ENCODE results near the gene TTK. TPM values are rescaled to one million over a fixed set of nuclear protein-coding genes. Genes with fewer than 3 reads are reported as not detected.

The TTK gene
- total RNA-seq, 2 experiments from 2014 or later: 36.7 to 40.1 TPM

- peaks cover 8% of the 10 kb centered on the region for H3K36me3 Mint-ChIP-seq
- CTCF ChIA-PET: interaction anchor here (2.3 kb wide), 1 partner anchor 52 kb away, joined by 6 read pairs; no protein-coding TSS in a partner anchor
These were observed 3.1 kb upstream of the TTK start for GRCh38 chr6:80001337-80001736.

GRCh38 chr6:80003826-80004172, 650 bp upstream of the TTK start:
- Mint-ChIP-seq H3K27me3 (peaks cover 5% of the 10 kb centered on the region), H3K9me3 (ENCODE audit: low read depth) (peaks cover 1% of the 10 kb centered on the region), H3K4me3 (peak overlapping the region; percentile 89), H3K4me1 (peaks cover 42% of the 10 kb centered on the region), H3K27ac (peak overlapping the region; percentile 96), H3K36me3 (peaks cover 22% of the 10 kb centered on the region)
- DNase-seq (peak; percentile 78), ATAC-seq (peak; percentile 34)
- CTCF ChIA-PET: interaction anchor here (0.8 to 2.5 kb wide), 3 partner anchors 9 to 57 kb away, joined by 4 to 14 read pairs (median 5); no protein-coding TSS in a partner anchor

More at GRCh38 chr6:80001337-80001736, 3.1 kb upstream of the TTK start:
- Mint-ChIP-seq H3K27ac (no peak overlapping the region), H3K9me3 (ENCODE audit: low read depth) (peaks cover 3% of the 10 kb centered on the region), H3K4me3 (no peak overlapping the region), H3K4me1 (peaks cover 28% of the 10 kb centered on the region), H3K27me3 (peaks cover 15% of the 10 kb centered on the region)
- ATAC-seq: no peak
- DNase-seq: no peak

GRCh38 chr6:80005406-80005805, 957 bp downstream of the TTK start:
- CTCF ChIA-PET: interaction anchor here (1.6 kb wide), 1 partner anchor 56 kb away, joined by 8 read pairs; no protein-coding TSS in a partner anchor
- ATAC-seq: no peak
- H3K27ac Mint-ChIP-seq: peak overlapping the region; percentile 96
- H3K4me1 Mint-ChIP-seq: peaks cover 50% of the 10 kb centered on the region
- H3K36me3 Mint-ChIP-seq: peaks cover 31% of the 10 kb centered on the region
- H3K9me3 Mint-ChIP-seq (ENCODE audit: low read depth): no peaks in the 10 kb centered on the region
- DNase-seq: no peak
- peaks cover 3% of the 10 kb centered on the region for H3K27me3 Mint-ChIP-seq
- H3K4me3 Mint-ChIP-seq: peak overlapping the region; percentile 89

- Mint-ChIP-seq H3K27me3 (no peaks in the 10 kb centered on the region), H3K4me1 (peaks cover 50% of the 10 kb centered on the region), H3K27ac (no peak overlapping the region), H3K4me3 (peak overlapping the region; percentile 13), H3K36me3 (peaks cover 37% of the 10 kb centered on the region), H3K9me3 (ENCODE audit: low read depth) (no peaks in the 10 kb centered on the region)
- DNase-seq: no peak
- CTCF ChIA-PET: interaction anchor here (1.6 kb wide), 1 partner anchor 58 kb away, joined by 8 read pairs; no protein-coding TSS in a partner anchor
- ATAC-seq: no peak
These were observed 2.1 kb downstream of the TTK start for GRCh38 chr6:80006541-80006940.

GRCh38 chr6:80009531-80009930, 5.1 kb downstream of the TTK start:
- peaks cover 36% of the 10 kb centered on the region for H3K4me1 Mint-ChIP-seq
- H3K27me3 Mint-ChIP-seq: no peaks in the 10 kb centered on the region
- CTCF ChIA-PET: interaction anchor here (0.8 to 1.5 kb wide), 2 partner anchors 63 to 97 kb away, joined by 3 to 4 read pairs; partner anchors contain the start of gene BCKDHB
- no peak for DNase-seq
- H3K9me3 Mint-ChIP-seq (ENCODE audit: low read depth): no peaks in the 10 kb centered on the region
- no peak overlapping the region for H3K4me3 Mint-ChIP-seq
- no peak overlapping the region for H3K27ac Mint-ChIP-seq
- ATAC-seq: no peak
- peaks cover 54% of the 10 kb centered on the region for H3K36me3 Mint-ChIP-seq

- H3K4me3 Mint-ChIP-seq: no peak overlapping the region
- no peaks in the 10 kb centered on the region for H3K9me3 Mint-ChIP-seq (ENCODE audit: low read depth)
- H3K27me3 Mint-ChIP-seq: no peaks in the 10 kb centered on the region
- CTCF ChIA-PET: interaction anchor here (0.8 to 1.5 kb wide), 3 partner anchors 61 to 96 kb away, joined by 3 to 4 read pairs (median 3); partner anchors contain the start of gene BCKDHB
- no peak overlapping the region for H3K27ac Mint-ChIP-seq
- H3K36me3 Mint-ChIP-seq: peaks cover 59% of the 10 kb centered on the region
- DNase-seq (no peak), ATAC-seq (no peak)
- H3K4me1 Mint-ChIP-seq: peaks cover 32% of the 10 kb centered on the region
These were observed 5.8 kb downstream of the TTK start for GRCh38 chr6:80010288-80010687.

- DNase-seq: no peak
- Mint-ChIP-seq H3K27ac (no peak overlapping the region), H3K4me1 (no peaks in the 10 kb centered on the region), H3K27me3 (no peaks in the 10 kb centered on the region), H3K4me3 (no peak overlapping the region), H3K36me3 (peaks cover 51% of the 10 kb centered on the region), H3K9me3 (ENCODE audit: low read depth) (no peaks in the 10 kb centered on the region)
- CTCF ChIA-PET: no interaction called here
- ATAC-seq: no peak
These were observed 11.5 kb downstream of the TTK start for GRCh38 chr6:80015839-80016435.

- Mint-ChIP-seq H3K4me1 (no peaks in the 10 kb centered on the region), H3K9me3 (ENCODE audit: low read depth) (no peaks in the 10 kb centered on the region), H3K36me3 (peaks cover 45% of the 10 kb centered on the region), H3K27ac (no peak overlapping the region), H3K4me3 (no peak overlapping the region), H3K27me3 (no peaks in the 10 kb centered on the region)
- CTCF ChIA-PET: interaction anchor here (0.9 kb wide), 1 partner anchor 21 kb away, joined by 3 read pairs; no protein-coding TSS in a partner anchor
- ATAC-seq (no peak), DNase-seq (no peak)
These were observed 16.1 kb downstream of the TTK start for GRCh38 chr6:80020381-80021120.

- H3K9me3 Mint-ChIP-seq (ENCODE audit: low read depth): no peaks in the 10 kb centered on the region
- CTCF ChIA-PET: interaction anchor here (1.2 kb wide), 1 partner anchor 72 kb away, joined by 3 read pairs; no protein-coding TSS in a partner anchor
- no peak overlapping the region for H3K4me3 Mint-ChIP-seq
- no peaks in the 10 kb centered on the region for H3K27me3 Mint-ChIP-seq
- peaks cover 45% of the 10 kb centered on the region for H3K36me3 Mint-ChIP-seq
- H3K4me1 Mint-ChIP-seq: no peaks in the 10 kb centered on the region
- no peak for DNase-seq
- no peak overlapping the region for H3K27ac Mint-ChIP-seq
- ATAC-seq: no peak
These were observed 16.7 kb downstream of the TTK start for GRCh38 chr6:80021131-80021530.

- peaks cover 44% of the 10 kb centered on the region for H3K36me3 Mint-ChIP-seq
- H3K4me3 Mint-ChIP-seq: no peak overlapping the region
- no peak for DNase-seq
- H3K4me1 Mint-ChIP-seq: no peaks in the 10 kb centered on the region
- H3K27me3 Mint-ChIP-seq: no peaks in the 10 kb centered on the region
- no peaks in the 10 kb centered on the region for H3K9me3 Mint-ChIP-seq (ENCODE audit: low read depth)
- no peak for ATAC-seq
- CTCF ChIA-PET: interaction anchor here (1.2 kb wide), 1 partner anchor 72 kb away, joined by 3 read pairs; no protein-coding TSS in a partner anchor
- no peak overlapping the region for H3K27ac Mint-ChIP-seq
These were observed 17.1 kb downstream of the TTK start for GRCh38 chr6:80021591-80021990.

- no peak overlapping the region for H3K27ac Mint-ChIP-seq
- H3K4me1 Mint-ChIP-seq: no peaks in the 10 kb centered on the region
- H3K36me3 Mint-ChIP-seq: peaks cover 44% of the 10 kb centered on the region
- no peaks in the 10 kb centered on the region for H3K27me3 Mint-ChIP-seq
- no peak for DNase-seq
- no peak for ATAC-seq
- H3K4me3 Mint-ChIP-seq: no peak overlapping the region
- H3K9me3 Mint-ChIP-seq (ENCODE audit: low read depth): no peaks in the 10 kb centered on the region
- CTCF ChIA-PET: no interaction called here
These were observed 18.4 kb downstream of the TTK start for GRCh38 chr6:80022803-80023202.

- Mint-ChIP-seq H3K36me3 (peaks cover 60% of the 10 kb centered on the region), H3K4me3 (no peak overlapping the region), H3K27me3 (no peaks in the 10 kb centered on the region), H3K9me3 (ENCODE audit: low read depth) (no peaks in the 10 kb centered on the region), H3K27ac (no peak overlapping the region), H3K4me1 (peaks cover 3% of the 10 kb centered on the region)
- ATAC-seq (no peak), DNase-seq (no peak)
- CTCF ChIA-PET: interaction anchor here (1.1 to 2.5 kb wide), 2 partner anchors 80 to 83 kb away, joined by 3 to 8 read pairs; no protein-coding TSS in a partner anchor
These were observed 24.1 kb downstream of the TTK start for GRCh38 chr6:80028589-80028988.

GRCh38 chr6:80029470-80029869, 25.0 kb downstream of the TTK start:
- ATAC-seq: no peak
- Mint-ChIP-seq H3K9me3 (ENCODE audit: low read depth) (no peaks in the 10 kb centered on the region), H3K4me1 (peaks cover 3% of the 10 kb centered on the region), H3K27me3 (no peaks in the 10 kb centered on the region), H3K36me3 (peaks cover 58% of the 10 kb centered on the region), H3K27ac (no peak overlapping the region), H3K4me3 (no peak overlapping the region)
- CTCF ChIA-PET: interaction anchor here (0.6 to 2.2 kb wide), 3 partner anchors 44 to 83 kb away, joined by 3 to 6 read pairs (median 3); no protein-coding TSS in a partner anchor
- peak; percentile 42 for DNase-seq
